Thyroid gland (tissue), 4 donors: ENCODE data around the gene TENT4B.

Experiments
- POLR2A ChIP-seq, 2 donors: fragments of 450-650 bp; IDR thresholded peaks; one replicate each; pipeline ENCODE4 v1.6.1; 2017; ENCODE audit warnings: antibody characterized with exemption in 2 of 2, mild to moderate bottlenecking in 2 of 2, moderate library complexity in 1 of 2
- TF ChIP-seq, protein P1 (sequence below), 6 experiments: fragments of 200-600 bp in 3 of 6; fragments of 450-650 bp in 3 of 6; sonication (generic) in 3 of 6; IDR thresholded peaks; one replicate each; pipeline ENCODE4 v1.5.1; 2016 to 2019; ENCODE audit warnings: antibody characterized with exemption in 6 of 6, mild to moderate bottlenecking in 2 of 6, inconsistent platforms in 1 of 6, moderate library complexity in 1 of 6

- TF ChIP-seq POLR2A (IDR thresholded peaks at IDR 0.05) = no peak
- TF ChIP-seq, protein P1, sequence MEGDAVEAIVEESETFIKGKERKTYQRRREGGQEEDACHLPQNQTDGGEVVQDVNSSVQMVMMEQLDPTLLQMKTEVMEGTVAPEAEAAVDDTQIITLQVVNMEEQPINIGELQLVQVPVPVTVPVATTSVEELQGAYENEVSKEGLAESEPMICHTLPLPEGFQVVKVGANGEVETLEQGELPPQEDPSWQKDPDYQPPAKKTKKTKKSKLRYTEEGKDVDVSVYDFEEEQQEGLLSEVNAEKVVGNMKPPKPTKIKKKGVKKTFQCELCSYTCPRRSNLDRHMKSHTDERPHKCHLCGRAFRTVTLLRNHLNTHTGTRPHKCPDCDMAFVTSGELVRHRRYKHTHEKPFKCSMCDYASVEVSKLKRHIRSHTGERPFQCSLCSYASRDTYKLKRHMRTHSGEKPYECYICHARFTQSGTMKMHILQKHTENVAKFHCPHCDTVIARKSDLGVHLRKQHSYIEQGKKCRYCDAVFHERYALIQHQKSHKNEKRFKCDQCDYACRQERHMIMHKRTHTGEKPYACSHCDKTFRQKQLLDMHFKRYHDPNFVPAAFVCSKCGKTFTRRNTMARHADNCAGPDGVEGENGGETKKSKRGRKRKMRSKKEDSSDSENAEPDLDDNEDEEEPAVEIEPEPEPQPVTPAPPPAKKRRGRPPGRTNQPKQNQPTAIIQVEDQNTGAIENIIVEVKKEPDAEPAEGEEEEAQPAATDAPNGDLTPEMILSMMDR (IDR thresholded peaks at IDR 0.05) = no peak
Observed at GRCh38 chr16:50276326-50276640, 123.2 kb downstream of the TENT4B start.
